Endothelial cell of umbilical vein (primary cell): Measurements from ENCODE around the gene FUT7. TPM values are rescaled to one million over a fixed set of nuclear protein-coding genes. Genes with fewer than 3 reads are reported as not detected.

Experiments used
- BruUV-seq: library from RNA; stranded (reverse); fragments of 400-500 nt; replicated peaks from 2 replicates; lab custom pipeline; 2021; lab: Mats Ljungman, UMichigan
- CTCF ChIA-PET: fragments of 300-600, 350-600 bp; sonication (Branson Sonifier 250); formaldehyde crosslinking; loops from one replicate; lab custom pipeline; 2021; ENCODE audit warnings: antibody characterized with exemption, inconsistent platforms; lab: Charles Lee
- POLR2A ChIA-PET: fragments of 300-600, 350-600 bp; sonication (Branson Sonifier 250); formaldehyde crosslinking; loops from one replicate; lab custom pipeline; 2021; ENCODE audit warnings: antibody characterized with exemption, inconsistent platforms; lab: Charles Lee
- DNase-seq: peaks from one replicate; pipeline ENCODE4 v3.0.0-alpha.2; 2011; ENCODE audit warnings: low read depth, low spot score
- FAIRE-seq: peaks from 2 replicates; lab custom pipeline; 2011; peaks lifted over from hg19 to GRCh38; lab: Jason Lieb, UNC
- H2AFZ ChIP-seq: 2 replicates; pipeline ENCODE4 v1.6.0; 2012; ENCODE audit warnings: low read depth, low read length, control low read depth, inconsistent platforms
- H3K27ac ChIP-seq: 2 replicates; pipeline ENCODE4 v1.5.1; 2011; ENCODE audit warnings: low read depth, mild to moderate bottlenecking, control low read depth, low read length, moderate library complexity; ENCODE audit not compliant: insufficient read depth
- H3K27me3 ChIP-seq, 2 experiments: 2 replicates each; pipeline versions ENCODE4 v1.6.0 to v1.6.1; 2011; ENCODE audit warnings: low read length in 2 of 2, mixed read lengths in 1 of 2; ENCODE audit not compliant: control insufficient read depth in 2 of 2, insufficient read depth in 2 of 2
- H3K36me3 ChIP-seq, 2 experiments: 2 replicates in 1 of 2; 3 replicates in 1 of 2; pipeline ENCODE4 v1.5.1; 2011; ENCODE audit warnings: low read length in 2 of 2, mild to moderate bottlenecking in 1 of 2, moderate library complexity in 1 of 2; ENCODE audit not compliant: control insufficient read depth in 2 of 2, insufficient read depth in 2 of 2; ENCODE audit errors: extremely low read depth in 1 of 2
- H3K4me1 ChIP-seq: 3 replicates; pipeline ENCODE4 v1.5.1; 2011; ENCODE audit warnings: mild to moderate bottlenecking, low read length; ENCODE audit not compliant: control insufficient read depth, insufficient read depth; ENCODE audit errors: extremely low read depth
- H3K4me2 ChIP-seq: 2 replicates; pipeline ENCODE4 v1.6.1; 2011; ENCODE audit warnings: low read length, control low read depth, mixed read lengths; ENCODE audit not compliant: insufficient read depth
- H3K4me3 ChIP-seq, 3 experiments: fragments of 200-600 bp in 1 of 3; sonication (generic), shearing (Covaris generic) in 1 of 3; replicated peaks in 1 of 3; 2 replicates each; pipeline ENCODE4 v1.5.1; 2011 to 2016; ENCODE audit warnings: control low read depth in 3 of 3, low read length in 3 of 3, mild to moderate bottlenecking in 2 of 3, inconsistent platforms in 1 of 3, low read depth in 1 of 3, moderate library complexity in 1 of 3; ENCODE audit not compliant: insufficient read depth in 1 of 3
- H3K79me2 ChIP-seq: 2 replicates; pipeline ENCODE4 v1.6.0; 2012; ENCODE audit warnings: low read length, inconsistent platforms; ENCODE audit not compliant: control insufficient read depth, insufficient read depth
- H3K9ac ChIP-seq: replicated peaks from 2 replicates; pipeline ENCODE3; 2011; ENCODE audit warnings: low read length, control low read depth; ENCODE audit not compliant: insufficient read depth; ENCODE audit errors: extremely low read depth
- H3K9me1 ChIP-seq: replicated peaks from 3 replicates; pipeline ENCODE4 v1.6.0; 2011; ENCODE audit warnings: mild to moderate bottlenecking, low read length; ENCODE audit not compliant: control insufficient read depth, insufficient read depth; ENCODE audit errors: extremely low read depth
- H3K9me3 ChIP-seq: replicated peaks from 2 replicates; pipeline ENCODE4 v1.5.1; 2012; ENCODE audit warnings: low read length, inconsistent platforms; ENCODE audit not compliant: control insufficient read depth, insufficient read depth
- H4K20me1 ChIP-seq: replicated peaks from 2 replicates; pipeline ENCODE3; 2011; ENCODE audit warnings: mild to moderate bottlenecking, low read length; ENCODE audit not compliant: control insufficient read depth, insufficient read depth; ENCODE audit errors: extremely low read depth
- EZH2 ChIP-seq: IDR thresholded peaks from 2 replicates; pipeline ENCODE4 v1.6.1; 2012; ENCODE audit warnings: borderline replicate concordance, low read depth, mild to moderate bottlenecking, moderate library complexity, low read length, inconsistent platforms; ENCODE audit not compliant: severe bottlenecking
- FOS ChIP-seq: IDR thresholded peaks from 2 replicates; pipeline ENCODE4 v1.6.1; 2011; ENCODE audit warnings: mild to moderate bottlenecking, low read length, moderate library complexity, borderline replicate concordance; ENCODE audit not compliant: insufficient read depth
- GATA2 ChIP-seq: IDR thresholded peaks from 2 replicates; pipeline ENCODE4 v1.7.0; 2011; ENCODE audit warnings: low read depth, mild to moderate bottlenecking, moderate library complexity, mixed read lengths, low read length; ENCODE audit not compliant: insufficient read length, insufficient read depth
- JUN ChIP-seq: IDR thresholded peaks from 2 replicates; pipeline ENCODE4 v1.6.1; 2011; ENCODE audit warnings: borderline replicate concordance, low read depth; ENCODE audit not compliant: insufficient read length, insufficient read depth
- MYC ChIP-seq: IDR thresholded peaks from one replicate; pipeline ENCODE4 v1.6.1; 2011; ENCODE audit warnings: mild to moderate bottlenecking, low read depth, low read length
- POLR2A ChIP-seq: IDR thresholded peaks from 2 replicates; pipeline ENCODE4 v1.6.1; 2012; ENCODE audit warnings: low read depth, mild to moderate bottlenecking, control low read depth, low read length
- POLR2AphosphoS5 ChIP-seq: IDR thresholded peaks from 2 replicates; pipeline ENCODE4 v1.6.1; 2012; ENCODE audit warnings: low read depth, mild to moderate bottlenecking, control low read depth, low read length, moderate library complexity; ENCODE audit not compliant: insufficient read depth
- dilution Hi-C: fragments of 300-500 bp; cut with MboI; formaldehyde crosslinking; loops from one replicate; pipeline ENCODE4 v1.15.0; 2019; ENCODE audit warnings: low sequenced_read_pairs; ENCODE audit not compliant: extremely low pct_ligation_motif_present
- intact Hi-C: fragments of 100-400 bp; cut with micrococcal nuclease; formaldehyde crosslinking; loops from one replicate; pipeline ENCODE4 v1.10.0; 2022
- polyA plus RNA-seq, 4 experiments: library from polyadenylated mRNA; depleted of rRNA in 3 of 4; stranded (reverse) in 3 of 4; unstranded in 1 of 4; fragments of >200 nt; gene quantifications; 2 replicates each; pipeline versions ENCODE4 v1.2.1 to v1.2.3, GENCODE V29; 2011 to 2012; ENCODE audit warnings: missing spikeins in 1 of 4
- total RNA-seq: library from RNA; stranded (reverse); gene quantifications from 2 replicates; pipeline ENCODE4 v1.2.3, GENCODE V29; 2021
- TF ChIP-seq, protein P1 (sequence below), 2 donors: IDR thresholded peaks; 1 replicate in 1 of 2; 2 replicates in 1 of 2; pipeline ENCODE4 v1.5.1; 2011; ENCODE audit warnings: low read length in 2 of 2, mild to moderate bottlenecking in 2 of 2, moderate library complexity in 2 of 2, control low read depth in 1 of 2, inconsistent platforms in 1 of 2, low read depth in 1 of 2; ENCODE audit not compliant: insufficient read depth in 1 of 2; ENCODE audit errors: extremely low read depth in 1 of 2
- TF ChIP-seq, protein P2 (sequence below): IDR thresholded peaks from 2 replicates; pipeline ENCODE4 v1.6.1; 2011; ENCODE audit not compliant: insufficient read depth, insufficient read length

Gene FUT7
- total and polyA plus RNA-seq, 2 donors (not counting 3 experiments of a cell fraction or from before 2014, with no cell fraction given) = not detected

DNA sequence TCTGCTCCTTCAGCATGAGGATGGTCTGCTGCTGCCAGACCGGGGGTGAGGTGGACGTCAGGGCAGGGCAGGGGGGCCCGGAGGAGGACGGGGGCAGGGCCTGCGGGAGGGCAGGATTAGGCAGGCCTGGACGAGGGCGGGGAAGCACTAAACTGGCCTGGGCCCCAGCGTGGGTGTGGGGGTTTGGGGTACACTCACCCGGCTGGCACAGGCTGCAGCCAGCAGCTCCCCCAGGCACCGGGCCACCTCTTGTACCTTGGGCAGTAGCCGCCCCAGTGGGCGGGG lies 32.9 kb upstream of the FUT7 start:
- no peak overlapping the region for H3K4me2 ChIP-seq
- no peaks in the 10 kb centered on the region for H3K27me3 ChIP-seq
- BruUV-seq = no TSS peak
- H3K79me2 ChIP-seq = peaks cover 9% of the 10 kb centered on the region
- H3K4me3 ChIP-seq = no peak overlapping the region
- POLR2A ChIA-PET = no interaction called here
- no peak overlapping the region for H3K9ac ChIP-seq
- DNase-seq (no peak), FAIRE-seq (no peak)
- TF ChIP-seq, protein P1, sequence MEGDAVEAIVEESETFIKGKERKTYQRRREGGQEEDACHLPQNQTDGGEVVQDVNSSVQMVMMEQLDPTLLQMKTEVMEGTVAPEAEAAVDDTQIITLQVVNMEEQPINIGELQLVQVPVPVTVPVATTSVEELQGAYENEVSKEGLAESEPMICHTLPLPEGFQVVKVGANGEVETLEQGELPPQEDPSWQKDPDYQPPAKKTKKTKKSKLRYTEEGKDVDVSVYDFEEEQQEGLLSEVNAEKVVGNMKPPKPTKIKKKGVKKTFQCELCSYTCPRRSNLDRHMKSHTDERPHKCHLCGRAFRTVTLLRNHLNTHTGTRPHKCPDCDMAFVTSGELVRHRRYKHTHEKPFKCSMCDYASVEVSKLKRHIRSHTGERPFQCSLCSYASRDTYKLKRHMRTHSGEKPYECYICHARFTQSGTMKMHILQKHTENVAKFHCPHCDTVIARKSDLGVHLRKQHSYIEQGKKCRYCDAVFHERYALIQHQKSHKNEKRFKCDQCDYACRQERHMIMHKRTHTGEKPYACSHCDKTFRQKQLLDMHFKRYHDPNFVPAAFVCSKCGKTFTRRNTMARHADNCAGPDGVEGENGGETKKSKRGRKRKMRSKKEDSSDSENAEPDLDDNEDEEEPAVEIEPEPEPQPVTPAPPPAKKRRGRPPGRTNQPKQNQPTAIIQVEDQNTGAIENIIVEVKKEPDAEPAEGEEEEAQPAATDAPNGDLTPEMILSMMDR (IDR thresholded peaks at IDR 0.05; ENCODE audit: extremely low read depth in 1 of 2, insufficient read depth in 1 of 2, low read depth in 1 of 2, low read length in 2 of 2) = no peak
- no peak for TF ChIP-seq POLR2A
- no peak for TF ChIP-seq JUN
- TF ChIP-seq, protein P2, sequence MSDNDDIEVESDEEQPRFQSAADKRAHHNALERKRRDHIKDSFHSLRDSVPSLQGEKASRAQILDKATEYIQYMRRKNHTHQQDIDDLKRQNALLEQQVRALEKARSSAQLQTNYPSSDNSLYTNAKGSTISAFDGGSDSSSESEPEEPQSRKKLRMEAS = no peak
- no peak for TF ChIP-seq GATA2
- no peak for TF ChIP-seq MYC
- TF ChIP-seq POLR2AphosphoS5 = no peak
- no peak for TF ChIP-seq EZH2
- TF ChIP-seq FOS = no peak
- no peak overlapping the region for H3K27ac ChIP-seq
- no peaks in the 10 kb centered on the region for H3K9me1 ChIP-seq
- H4K20me1 ChIP-seq = no peaks in the 10 kb centered on the region
- intact Hi-C loops = loop anchor here (1.0 kb wide), 2 partner anchors 36 to 278 kb away; no protein-coding TSS in a partner anchor
- dilution Hi-C loops = no loop called here
- CTCF ChIA-PET = interaction anchor here (1.5 to 8.0 kb wide), 3 partner anchors 17 to 37 kb away, joined by 4 to 152 read pairs (median 34); partner anchors contain the start of gene NPDC1
- H2AFZ ChIP-seq = no peak overlapping the region
- no peaks in the 10 kb centered on the region for H3K36me3 ChIP-seq
- peaks cover 5% of the 10 kb centered on the region for H3K4me1 ChIP-seq
- no peaks in the 10 kb centered on the region for H3K9me3 ChIP-seq
